Measurements from ENCODE around the gene DCBLD1. TPM values are rescaled to one million over a fixed set of nuclear protein-coding genes. Genes with fewer than 3 reads are reported as not detected.

The DCBLD1 gene
- total RNA-seq, 2 donors from 2014 or later, result 6.3 to 7.1 TPM

- DNase-seq (ENCODE audit: low spot score), result no peak
- Histone ChIP-seq H3K27me3 (no peaks in the 10 kb centered on the region), H3K4me1 (peaks cover 0 to 8% of the 10 kb centered on the region in 2 donors), H3K9me3 (no peaks in the 10 kb centered on the region), H3K36me3 (no peaks in the 10 kb centered on the region), H3K27ac (no peak overlapping the region), H3K4me3 (no peak overlapping the region)
- TF ChIP-seq CTCF (IDR thresholded peaks at IDR 0.05), result no peak
Measured at GRCh38 chr6:117495425-117495824, 13.0 kb downstream of the DCBLD1 start.

GRCh38 chr6:117495869-117496268 is 13.4 kb downstream of the DCBLD1 start:
- Histone ChIP-seq H3K27me3 (no peaks in the 10 kb centered on the region), H3K36me3 (no peaks in the 10 kb centered on the region), H3K9me3 (no peaks in the 10 kb centered on the region), H3K27ac (no peak overlapping the region), H3K4me3 (no peak overlapping the region), H3K4me1 (peaks cover 0 to 8% of the 10 kb centered on the region in 2 donors)
- no peak for TF ChIP-seq CTCF (IDR thresholded peaks at IDR 0.05)
- no peak for DNase-seq (ENCODE audit: low spot score)

GRCh38 chr6:117496383-117496990 is 14.0 kb downstream of the DCBLD1 start:
- no peak overlapping the region for H3K27ac ChIP-seq
- no peaks in the 10 kb centered on the region for H3K9me3 ChIP-seq
- no peaks in the 10 kb centered on the region for H3K36me3 ChIP-seq
- peaks cover 0 to 8% of the 10 kb centered on the region in 2 donors for H3K4me1 ChIP-seq
- no peaks in the 10 kb centered on the region for H3K27me3 ChIP-seq
- no peak overlapping the region for H3K4me3 ChIP-seq
- no peak for DNase-seq (ENCODE audit: low spot score)
- TF ChIP-seq CTCF (IDR thresholded peaks at IDR 0.05), result no peak

- no peak overlapping the region for H3K27ac ChIP-seq
Measured at GRCh38 chr6:117497237-117497636, 14.8 kb downstream of the DCBLD1 start.

GRCh38 chr6:117498159-117498558 is 15.7 kb downstream of the DCBLD1 start:
- Histone ChIP-seq H3K9me3 (no peaks in the 10 kb centered on the region), H3K36me3 (no peaks in the 10 kb centered on the region), H3K4me3 (no peak overlapping the region), H3K27ac (no peak overlapping the region), H3K27me3 (no peaks in the 10 kb centered on the region), H3K4me1 (peaks cover 0 to 8% of the 10 kb centered on the region in 2 donors)
- no peak for DNase-seq (ENCODE audit: low spot score)
- TF ChIP-seq CTCF (IDR thresholded peaks at IDR 0.05), result no peak

More at GRCh38 chr6:117497237-117497636, 14.8 kb downstream of the DCBLD1 start:
- Histone ChIP-seq H3K4me1 (peaks cover 0 to 8% of the 10 kb centered on the region in 2 donors), H3K9me3 (no peaks in the 10 kb centered on the region), H3K36me3 (no peaks in the 10 kb centered on the region), H3K27me3 (no peaks in the 10 kb centered on the region), H3K4me3 (no peak overlapping the region)
- DNase-seq (ENCODE audit: low spot score), result no peak
- no peak for TF ChIP-seq CTCF (IDR thresholded peaks at IDR 0.05)

GRCh38 chr6:117501722-117502121 is 19.2 kb downstream of the DCBLD1 start:
- no peak for TF ChIP-seq CTCF (IDR thresholded peaks at IDR 0.05)
- DNase-seq (ENCODE audit: low spot score), result no peak
- Histone ChIP-seq H3K27me3 (no peaks in the 10 kb centered on the region), H3K27ac (no peak overlapping the region), H3K4me3 (no peak overlapping the region), H3K36me3 (no peaks in the 10 kb centered on the region), H3K9me3 (no peaks in the 10 kb centered on the region), H3K4me1 (peaks cover 0 to 14% of the 10 kb centered on the region in 2 donors)

Data from right atrium auricular region (tissue), 2 donors.